Naive B cell (primary cell): Measurements from ENCODE around the gene GSG1L. TPM values are rescaled to one million over a fixed set of nuclear protein-coding genes. Genes with fewer than 3 reads are reported as not detected.

ENCODE experiments used
- ATAC-seq, 2 donors: fragments of 150-1000 bp; cut with Tn5 transposase; 2 replicates each; pipeline ENCODE4 v1.10.0; 2021; ENCODE audit warnings: low read depth in 2 of 2, mild to moderate bottlenecking in 2 of 2, moderate library complexity in 2 of 2
- DNase-seq: peaks from one replicate; pipeline ENCODE4 v3.0.0; 2022
- H3K27ac Mint-ChIP-seq, 6 donors: one replicate each; pipeline ENCODE4 v1.8.0; 2020 to 2022; ENCODE audit warnings: mild to moderate bottlenecking in 6 of 6, mixed read lengths in 6 of 6, moderate library complexity in 5 of 6, inconsistent platforms in 2 of 6
- H3K27me3 Mint-ChIP-seq, 3 donors: one replicate each; pipeline ENCODE4 v1.8.0; 2021 to 2022; ENCODE audit warnings: mixed read lengths in 3 of 3, mild to moderate bottlenecking in 1 of 3
- H3K36me3 Mint-ChIP-seq, 2 donors: one replicate each; pipeline ENCODE4 v1.8.0; 2020 to 2022; ENCODE audit warnings: mixed read lengths in 2 of 2, inconsistent platforms in 1 of 2, mild to moderate bottlenecking in 1 of 2
- H3K4me1 Mint-ChIP-seq, 3 donors: one replicate each; pipeline ENCODE4 v1.8.0; 2020 to 2022; ENCODE audit warnings: mixed read lengths in 3 of 3, inconsistent platforms in 1 of 3, mild to moderate bottlenecking in 1 of 3, moderate library complexity in 1 of 3
- H3K4me3 Mint-ChIP-seq, 8 donors: one replicate each; pipeline ENCODE4 v1.8.0; 2020 to 2022; ENCODE audit warnings: mild to moderate bottlenecking in 8 of 8, mixed read lengths in 8 of 8, moderate library complexity in 8 of 8, inconsistent platforms in 2 of 8
- H3K9me3 Mint-ChIP-seq, 7 donors: one replicate each; pipeline ENCODE4 v1.8.0; 2020 to 2022; ENCODE audit warnings: mixed read lengths in 7 of 7, mild to moderate bottlenecking in 5 of 7, inconsistent platforms in 2 of 7, moderate library complexity in 1 of 7
- polyA plus RNA-seq, 6 donors: library from polyadenylated mRNA; unstranded; fragments of 300-500 nt; fragmentation: Illumina TruSeq; gene quantifications; one replicate each; pipeline ENCODE4 v1.2.3, GENCODE V29; 2021; ENCODE audit warnings: low read depth in 6 of 6

Gene GSG1L
- polyA plus RNA-seq, 6 donors from 2014 or later, result not detected

DNA sequence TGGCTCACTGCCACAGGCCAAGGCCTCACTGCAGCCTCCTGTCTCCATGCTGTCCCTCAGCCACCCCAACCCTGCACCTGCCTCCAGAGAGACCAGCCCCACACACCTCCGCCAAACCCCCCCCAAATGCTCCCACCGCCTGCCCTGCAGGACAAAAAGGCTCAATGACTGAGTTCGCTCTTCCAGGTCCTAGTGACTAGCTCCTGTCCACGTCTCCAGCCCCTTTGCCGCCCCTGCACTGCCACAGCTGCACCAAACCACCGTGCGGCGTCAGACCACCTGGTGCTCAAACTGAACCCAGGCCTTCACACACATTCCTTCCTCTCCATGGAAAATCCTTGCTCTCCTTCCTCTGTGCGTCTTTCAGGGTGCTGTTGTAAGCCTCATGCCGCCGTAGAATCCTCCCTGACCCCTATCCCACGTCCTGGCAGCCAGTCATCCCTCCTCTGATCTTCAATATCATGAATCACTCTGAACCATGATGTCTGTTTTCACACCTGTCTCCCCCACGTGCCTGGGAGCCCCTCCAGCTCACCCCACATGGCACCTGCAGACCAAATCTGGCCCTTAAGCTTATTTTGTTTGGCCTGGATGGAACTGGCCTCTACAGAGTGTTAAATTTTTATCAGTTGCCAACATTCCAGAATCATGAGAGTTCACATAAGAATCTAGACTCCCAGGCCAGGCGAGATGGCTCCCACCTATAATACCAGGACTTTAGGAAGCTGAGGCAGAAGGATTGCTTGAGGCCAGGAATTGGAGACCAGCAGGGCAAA is 4.3 kb upstream of the GSG1L start:
- Mint-ChIP-seq H3K27ac (peak overlapping the region in 1 of 6 donors; percentile 69), H3K36me3 (no peaks in the 10 kb centered on the region), H3K9me3 (peaks cover 0 to 3% (median 0%) of the 10 kb centered on the region in 7 donors), H3K27me3 (peaks cover 16 to 38% (median 30%) of the 10 kb centered on the region in 3 donors), H3K4me1 (peaks cover 0 to 3% (median 1%) of the 10 kb centered on the region in 3 donors), H3K4me3 (no peak overlapping the region)
- no peak for ATAC-seq
- DNase-seq, result no peak

DNA sequence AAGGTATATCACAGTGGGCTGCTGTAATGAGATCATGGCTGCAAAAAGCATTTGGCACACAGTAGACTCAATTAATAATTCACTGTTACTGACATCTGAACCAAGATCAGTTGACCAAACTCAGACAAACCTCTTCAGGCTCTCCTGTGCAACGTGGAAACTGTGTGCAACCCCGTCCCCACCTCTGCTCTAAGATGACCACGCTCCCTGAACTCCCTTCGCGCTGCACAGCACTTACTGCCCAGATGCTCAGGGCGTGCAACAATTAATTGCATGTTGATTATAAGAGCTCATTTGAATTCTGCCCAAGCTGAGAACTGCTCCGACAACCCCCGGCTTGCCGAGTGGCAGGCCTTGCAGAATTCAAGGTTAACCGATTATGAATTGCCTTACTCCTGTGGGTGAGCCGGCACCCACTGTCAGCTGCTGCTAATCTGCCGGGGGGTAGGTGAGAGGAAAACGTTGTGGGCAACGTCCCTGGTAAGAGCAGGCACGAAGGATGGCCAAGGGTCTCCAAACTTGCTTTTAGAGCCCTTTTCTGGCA is 1.3 kb upstream of the GSG1L start:
- Mint-ChIP-seq H3K4me3 (peak overlapping the region in 2 of 8 donors; percentile 14 to 30), H3K27me3 (peaks cover 30 to 60% (median 58%) of the 10 kb centered on the region in 3 donors)

GRCh38 chr16:28064150-28064549 is 636 bp upstream of the GSG1L start:
- ATAC-seq (no peak), DNase-seq (no peak)
- Mint-ChIP-seq H3K27ac (no peak overlapping the region), H3K9me3 (no peaks in the 10 kb centered on the region), H3K27me3 (peaks cover 34 to 66% (median 64%) of the 10 kb centered on the region in 3 donors), H3K36me3 (no peaks in the 10 kb centered on the region), H3K4me3 (peak overlapping the region in 1 of 8 donors; percentile 15), H3K4me1 (peaks cover 0 to 3% (median 0%) of the 10 kb centered on the region in 3 donors)

More for the DNA sequence above, 1.3 kb upstream of the GSG1L start:
- ATAC-seq (no peak), DNase-seq (no peak)
- H3K36me3 Mint-ChIP-seq, result no peaks in the 10 kb centered on the region
- H3K27ac Mint-ChIP-seq, result peak overlapping the region in 1 of 6 donors; percentile 3
- H3K9me3 Mint-ChIP-seq, result no peaks in the 10 kb centered on the region
- peaks cover 0 to 1% (median 0%) of the 10 kb centered on the region in 3 donors for H3K4me1 Mint-ChIP-seq

GRCh38 chr16:28062847-28063521 is 530 bp downstream of the GSG1L start:
- ATAC-seq (peak; percentile 25 to 33), DNase-seq (no peak)
- Mint-ChIP-seq H3K27ac (no peak overlapping the region), H3K4me1 (peaks cover 0 to 3% (median 0%) of the 10 kb centered on the region in 3 donors), H3K27me3 (peaks cover 34 to 74% (median 73%) of the 10 kb centered on the region in 3 donors), H3K4me3 (peak overlapping the region in 1 of 8 donors; percentile 36), H3K36me3 (no peaks in the 10 kb centered on the region), H3K9me3 (no peaks in the 10 kb centered on the region)

GRCh38 chr16:28062261-28062846 is 1.2 kb downstream of the GSG1L start:
- peak overlapping the region in 3 of 8 donors; percentile 15 to 44 (median 36) for H3K4me3 Mint-ChIP-seq
- peaks cover 38 to 68% (median 68%) of the 10 kb centered on the region in 3 donors for H3K27me3 Mint-ChIP-seq
- H3K9me3 Mint-ChIP-seq, result no peaks in the 10 kb centered on the region
- H3K36me3 Mint-ChIP-seq, result no peaks in the 10 kb centered on the region
- no peak for DNase-seq
- no peak overlapping the region for H3K27ac Mint-ChIP-seq
- no peak for ATAC-seq
- H3K4me1 Mint-ChIP-seq, result peaks cover 0 to 3% (median 0%) of the 10 kb centered on the region in 3 donors

DNA sequence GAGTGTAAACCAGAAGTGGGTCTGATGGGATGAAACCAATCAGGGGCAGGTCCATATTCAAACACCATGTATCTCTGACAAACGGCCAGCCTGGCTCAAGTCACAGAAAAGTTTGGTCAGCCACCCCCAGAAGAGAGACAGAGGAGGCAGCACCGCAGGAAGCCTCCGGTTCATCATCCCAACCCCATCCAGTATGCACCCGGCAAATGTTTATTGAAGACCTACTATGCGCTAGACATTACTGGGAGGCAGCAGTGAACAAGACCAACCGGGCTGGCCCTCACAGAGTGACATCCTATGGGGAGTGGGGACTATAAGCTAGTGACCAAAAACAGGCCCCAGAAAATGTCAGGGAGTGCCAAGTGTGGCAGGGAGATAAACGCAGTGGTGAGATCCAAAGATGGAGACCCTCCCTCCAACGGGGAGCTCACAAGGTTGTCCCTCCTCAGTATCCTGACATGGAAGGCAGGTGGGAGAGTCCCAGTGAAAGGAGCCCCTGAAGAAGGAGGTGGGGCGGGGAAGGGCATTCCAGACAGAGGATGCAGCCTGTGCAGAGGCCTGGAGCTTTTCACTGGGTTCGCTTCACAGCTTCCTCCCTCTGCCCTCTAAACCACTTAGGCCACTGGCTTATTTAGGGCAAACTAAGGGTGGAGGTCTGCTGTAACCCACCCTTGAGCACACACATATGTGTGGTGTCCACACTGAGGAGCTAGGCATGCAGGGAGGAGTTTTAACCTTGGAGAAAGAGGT is 2.0 kb downstream of the GSG1L start:
- DNase-seq, result no peak
- Mint-ChIP-seq H3K4me1 (peaks cover 0 to 3% (median 0%) of the 10 kb centered on the region in 3 donors), H3K36me3 (no peaks in the 10 kb centered on the region), H3K27ac (no peak overlapping the region), H3K4me3 (peak overlapping the region in 5 of 8 donors; percentile 36 to 66 (median 45)), H3K27me3 (peaks cover 42 to 74% (median 71%) of the 10 kb centered on the region in 3 donors), H3K9me3 (no peaks in the 10 kb centered on the region)
- no peak for ATAC-seq

DNA sequence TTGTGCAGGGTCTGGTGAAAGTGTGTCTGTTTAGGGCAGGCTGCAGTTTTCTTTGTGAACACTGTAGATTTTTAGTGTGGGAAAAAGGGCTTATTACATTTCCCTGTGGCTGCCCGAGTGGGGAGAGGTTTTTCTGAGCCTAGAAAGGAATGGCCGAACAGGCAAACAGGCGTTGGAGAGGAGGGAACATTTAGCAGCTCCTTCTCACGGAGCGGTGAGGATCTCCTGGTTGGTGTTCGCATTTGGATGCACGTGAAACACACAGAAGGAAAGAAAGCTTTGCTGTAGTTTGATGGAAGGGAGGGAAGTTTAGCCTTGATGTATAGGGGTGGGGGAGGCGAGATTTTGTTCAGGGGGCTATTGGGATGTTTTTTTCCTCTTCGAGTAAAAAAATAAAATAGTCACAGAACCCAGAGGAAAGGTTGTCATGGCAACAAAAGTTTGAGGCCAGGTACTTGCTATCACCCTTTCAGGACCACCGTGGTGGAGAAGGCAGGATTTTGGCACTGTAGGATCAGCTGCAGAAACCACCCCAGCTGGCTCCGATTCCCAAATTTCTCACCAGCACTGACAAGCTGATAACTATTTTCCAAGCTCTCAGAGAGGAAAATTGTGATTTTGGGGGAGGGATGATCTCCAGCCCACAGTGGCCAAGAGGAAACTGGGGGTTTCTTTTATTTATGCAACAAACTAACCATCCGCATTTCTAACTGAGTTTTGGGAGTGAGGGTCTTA is 3.5 kb downstream of the GSG1L start:
- Mint-ChIP-seq H3K4me3 (no peak overlapping the region), H3K9me3 (no peaks in the 10 kb centered on the region), H3K27me3 (peaks cover 39 to 63% (median 60%) of the 10 kb centered on the region in 3 donors), H3K4me1 (peaks cover 0 to 2% (median 0%) of the 10 kb centered on the region in 3 donors), H3K27ac (peak overlapping the region in 1 of 6 donors; percentile 17), H3K36me3 (no peaks in the 10 kb centered on the region)
- no peak for ATAC-seq
- DNase-seq, result no peak

GRCh38 chr16:28058839-28059589 is 4.5 kb downstream of the GSG1L start:
- no peak overlapping the region for H3K27ac Mint-ChIP-seq
- no peaks in the 10 kb centered on the region for H3K9me3 Mint-ChIP-seq
- peaks cover 34 to 61% (median 55%) of the 10 kb centered on the region in 3 donors for H3K27me3 Mint-ChIP-seq
- no peaks in the 10 kb centered on the region for H3K36me3 Mint-ChIP-seq
- ATAC-seq (no peak), DNase-seq (no peak)
- H3K4me1 Mint-ChIP-seq, result peaks cover 0 to 2% (median 0%) of the 10 kb centered on the region in 3 donors
- H3K4me3 Mint-ChIP-seq, result no peak overlapping the region

- no peaks in the 10 kb centered on the region for H3K9me3 Mint-ChIP-seq
- peaks cover 0 to 2% (median 0%) of the 10 kb centered on the region in 3 donors for H3K4me1 Mint-ChIP-seq
- DNase-seq (no peak), ATAC-seq (no peak)
- H3K27ac Mint-ChIP-seq, result no peak overlapping the region
- H3K4me3 Mint-ChIP-seq, result no peak overlapping the region
- H3K27me3 Mint-ChIP-seq, result peaks cover 39 to 70% (median 62%) of the 10 kb centered on the region in 3 donors
- H3K36me3 Mint-ChIP-seq, result no peaks in the 10 kb centered on the region
Measured at GRCh38 chr16:28057949-28058348, 5.6 kb downstream of the GSG1L start.

DNA sequence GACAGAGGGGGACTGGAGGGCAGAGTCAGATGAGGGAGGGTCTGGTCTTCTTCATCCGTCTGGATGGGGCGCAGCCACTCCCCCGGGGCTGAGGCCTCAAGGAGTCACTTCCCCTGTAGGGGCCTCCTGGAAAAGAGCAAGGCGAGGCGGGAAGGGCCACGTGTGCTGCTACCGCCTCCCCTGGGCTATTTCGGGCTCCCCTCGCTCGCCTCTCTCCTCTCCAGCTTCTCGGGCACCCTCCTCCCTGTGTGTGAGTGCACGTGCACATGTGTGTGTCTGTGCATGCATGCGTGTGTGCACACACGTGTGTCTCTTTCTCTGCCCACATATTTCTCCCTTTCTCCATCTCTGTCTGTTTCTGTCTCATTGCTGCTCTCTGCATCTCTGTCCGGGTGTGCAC is 10.1 kb downstream of the GSG1L start:
- Mint-ChIP-seq H3K27me3 (peaks cover 23 to 29% (median 26%) of the 10 kb centered on the region in 3 donors), H3K36me3 (peaks cover 0 to 6% of the 10 kb centered on the region in 2 donors), H3K27ac (no peak overlapping the region), H3K4me1 (no peaks in the 10 kb centered on the region), H3K9me3 (peaks cover 3 to 7% (median 5%) of the 10 kb centered on the region in 7 donors), H3K4me3 (peak overlapping the region in 1 of 8 donors; percentile 57)
- ATAC-seq (no peak), DNase-seq (no peak)

DNA sequence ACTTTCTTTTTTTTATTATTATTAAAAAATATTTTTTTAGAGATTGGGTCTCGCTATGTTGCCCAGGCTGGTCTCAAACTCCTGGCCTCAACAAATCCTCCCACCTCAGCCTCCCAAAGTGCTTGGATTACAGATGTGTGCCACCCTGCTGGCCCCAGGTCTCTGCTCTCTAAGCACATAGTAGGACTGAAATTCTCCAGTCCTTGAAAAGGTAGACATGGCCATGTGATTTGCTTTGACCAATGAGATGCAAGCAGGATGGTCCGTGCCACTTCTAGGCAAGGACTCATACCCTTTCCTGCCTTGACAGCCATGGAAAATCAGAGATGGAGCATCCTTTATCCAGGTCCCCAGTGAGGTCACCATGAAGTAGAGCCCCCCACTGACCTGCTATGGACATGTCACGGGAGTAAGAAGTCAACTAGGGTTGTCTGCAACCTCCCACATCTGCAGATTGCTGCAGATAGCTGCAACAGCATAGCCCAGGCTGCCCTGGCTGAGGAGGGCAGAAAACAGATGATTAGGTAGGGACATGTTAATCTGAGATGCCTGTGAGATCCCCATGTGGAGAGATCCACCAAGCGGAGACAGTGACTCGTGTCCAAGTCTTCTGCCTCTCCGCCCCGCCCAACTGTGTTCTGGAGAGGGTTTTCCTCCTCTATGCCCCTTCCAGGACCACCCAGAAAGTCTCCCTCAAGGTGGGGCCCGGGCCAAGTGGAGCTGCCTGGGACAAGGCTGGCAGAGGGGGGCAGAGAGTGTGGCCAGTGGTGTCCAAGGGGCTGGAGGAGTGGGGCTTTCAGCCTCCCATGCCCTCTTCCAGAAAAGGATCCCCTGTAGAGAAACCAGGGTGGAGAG is 11.0 kb downstream of the GSG1L start:
- no peak overlapping the region for H3K4me3 Mint-ChIP-seq
- DNase-seq (no peak), ATAC-seq (no peak)
- no peak overlapping the region for H3K27ac Mint-ChIP-seq
- no peaks in the 10 kb centered on the region for H3K4me1 Mint-ChIP-seq
- peaks cover 18 to 24% (median 24%) of the 10 kb centered on the region in 3 donors for H3K27me3 Mint-ChIP-seq
- H3K36me3 Mint-ChIP-seq, result peaks cover 0 to 7% of the 10 kb centered on the region in 2 donors
- peaks cover 3 to 11% (median 7%) of the 10 kb centered on the region in 7 donors for H3K9me3 Mint-ChIP-seq
